Suppressor macrophage treated with lipopolysaccharide for 4 hours (primary cell): ENCODE data around the gene CCL11.

Experiments
- DNase-seq: peaks from one replicate; pipeline ENCODE4 v3.0.0-alpha.2; 2020

The CCL11 gene

GRCh38 chr17:34285286-34285792 lies at the start of gene CCL11:
Gene CCL11, plus strand, starts transcription at chr17:34285742. Its CDS starts 67 bp downstream, at chr17:34285809.
- no peak for DNase-seq

- DNase-seq = no peak
Measured at GRCh38 chr17:34236281-34236892, 49.2 kb upstream of the CCL11 start.

GRCh38 chr17:34237458-34237857 lies 48.1 kb upstream of the CCL11 start:
- no peak for DNase-seq

GRCh38 chr17:34241062-34241461 lies 44.5 kb upstream of the CCL11 start:
- peak; percentile 61 for DNase-seq

GRCh38 chr17:34242587-34243363 lies 42.8 kb upstream of the CCL11 start:
- peak; percentile 91 for DNase-seq

GRCh38 chr17:34243364-34244320 lies 41.9 kb upstream of the CCL11 start:
- peak; percentile 63 for DNase-seq

GRCh38 chr17:34245351-34245905 lies 40.1 kb upstream of the CCL11 start:
- peak; percentile 70 for DNase-seq

GRCh38 chr17:34246446-34246845 lies 39.1 kb upstream of the CCL11 start:
- peak; percentile 91 for DNase-seq

- peak; percentile 81 for DNase-seq
Measured at GRCh38 chr17:34246881-34247280, 38.7 kb upstream of the CCL11 start.

GRCh38 chr17:34248511-34249024 lies 37.0 kb upstream of the CCL11 start:
- DNase-seq = peak; percentile 89

GRCh38 chr17:34249061-34249460 lies 36.5 kb upstream of the CCL11 start:
- DNase-seq = no peak

- peak; percentile 88 for DNase-seq
Measured at GRCh38 chr17:34249478-34249877, 36.1 kb upstream of the CCL11 start.

- DNase-seq = no peak
Measured at GRCh38 chr17:34251186-34251585, 34.4 kb upstream of the CCL11 start.

- DNase-seq = peak; percentile 93
Measured at GRCh38 chr17:34252095-34252443, 33.5 kb upstream of the CCL11 start.

- peak; percentile 90 for DNase-seq
Measured at GRCh38 chr17:34252444-34253138, 33.0 kb upstream of the CCL11 start.

- DNase-seq = no peak
Measured at GRCh38 chr17:34253139-34253525, 32.4 kb upstream of the CCL11 start.

GRCh38 chr17:34254146-34254545 lies 31.4 kb upstream of the CCL11 start:
- DNase-seq = no peak

- peak; percentile 75 for DNase-seq
Measured at GRCh38 chr17:34254651-34255380, 30.7 kb upstream of the CCL11 start, which contains the start of gene CCL2. Gene CCL2, plus strand, starts transcription at chr17:34255285. Its CDS starts 65 bp downstream, at chr17:34255350.

- no peak for DNase-seq
Measured at GRCh38 chr17:34255381-34255732, 30.2 kb upstream of the CCL11 start.

- DNase-seq = no peak
Measured at GRCh38 chr17:34255841-34256240, 29.7 kb upstream of the CCL11 start.

GRCh38 chr17:34257299-34257985 lies 28.1 kb upstream of the CCL11 start:
- DNase-seq = no peak
